ENCODE measurements around the gene PCBP2. TPM values are rescaled to one million over a fixed set of nuclear protein-coding genes. Genes with fewer than 3 reads are reported as not detected.
"Not testable (repeated sequence)": the region's sequence is repeated elsewhere in the genome, so short reads cannot be mapped to it uniquely, and the experiment has no call there.

Gene PCBP2
- total RNA-seq, 4 donors from 2014 or later = 275 to 374 (median 365) TPM

GRCh38 chr12:53479331-53479730, 27.4 kb downstream of the PCBP2 start:
- Histone ChIP-seq H3K27me3 (no peaks in the 10 kb centered on the region), H3K4me3 (no peak overlapping the region), H3K27ac (replicated peaks in 1 of 4) (peak overlapping the region in 3 of 4 donors; percentile 32 to 52 (median 47)), H3K9me3 (no peaks in the 10 kb centered on the region), H3K4me1 (peaks cover 38 to 71% (median 59%) of the 10 kb centered on the region in 4 donors), H3K36me3 (peaks cover 43 to 100% (median 95%) of the 10 kb centered on the region in 4 donors)
- intact Hi-C loops (cut with DNase I) = no loop called here
- no peak for DNase-seq (ENCODE audit: extremely low spot score)
- TF ChIP-seq CTCF (IDR thresholded peaks at IDR 0.05) (no peak), POLR2A (IDR thresholded peaks at IDR 0.05; ENCODE audit: low read depth) (no peak), POLR2AphosphoS5 (IDR thresholded peaks at IDR 0.05) (no peak), EP300 (IDR thresholded peaks at IDR 0.05) (no peak)
- 71% methylated on average over 5 of the region's 5 CpGs for WGBS

GRCh38 chr12:53480491-53481442, 28.9 kb downstream of the PCBP2 start:
- DNase-seq (ENCODE audit: extremely low spot score) = no peak
- Histone ChIP-seq H3K4me1 (peaks cover 27 to 58% (median 44%) of the 10 kb centered on the region in 4 donors), H3K9me3 (no peaks in the 10 kb centered on the region), H3K27ac (replicated peaks in 1 of 4) (peak overlapping the region in 2 of 4 donors; percentile 7 to 32), H3K27me3 (no peaks in the 10 kb centered on the region), H3K4me3 (no peak overlapping the region), H3K36me3 (peaks cover 34 to 100% (median 95%) of the 10 kb centered on the region in 4 donors)
- 65% methylated on average over 12 of the region's 12 CpGs for WGBS
- intact Hi-C loops (cut with DNase I) = no loop called here
- TF ChIP-seq EP300 (IDR thresholded peaks at IDR 0.05) = no peak
- no peak for TF ChIP-seq POLR2A (IDR thresholded peaks at IDR 0.05; ENCODE audit: low read depth)
- TF ChIP-seq POLR2AphosphoS5 (IDR thresholded peaks at IDR 0.05) = no peak
- no peak for TF ChIP-seq CTCF (IDR thresholded peaks at IDR 0.05)

DNA sequence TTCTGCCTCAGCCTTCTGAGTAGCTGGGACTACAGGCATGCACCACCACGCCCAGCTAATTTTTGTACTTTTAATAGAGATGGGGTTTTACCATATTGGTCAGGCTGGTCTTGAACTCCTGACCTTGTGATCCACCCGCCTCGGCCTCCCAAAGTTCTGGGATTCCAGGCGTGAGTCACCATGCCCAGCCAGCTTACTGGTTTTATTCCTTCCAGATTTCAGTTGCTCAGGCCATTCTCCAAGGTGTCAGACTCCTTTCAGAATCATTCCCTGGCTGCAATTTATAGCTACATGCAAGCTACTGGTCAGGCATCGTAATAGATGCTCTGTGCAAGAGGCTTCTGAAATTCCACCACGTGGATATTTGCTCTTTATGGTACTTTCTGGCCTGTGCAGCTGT, 29.6 kb downstream of the PCBP2 start:
- Histone ChIP-seq H3K36me3 (peaks cover 34 to 100% (median 95%) of the 10 kb centered on the region in 4 donors), H3K27ac (replicated peaks in 1 of 4) (peak overlapping the region in 3 of 4 donors; percentile 3 to 62 (median 7)), H3K4me1 (peaks cover 21 to 51% (median 37%) of the 10 kb centered on the region in 4 donors)
- WGBS = 59% methylated on average over 6 of the region's 6 CpGs
- H3K27me3 ChIP-seq; H3K4me3 ChIP-seq; H3K9me3 ChIP-seq; DNase-seq (ENCODE audit: extremely low spot score); intact Hi-C loops (cut with DNase I): not testable (repeated sequence)

GRCh38 chr12:53481939-53482586, 30.2 kb downstream of the PCBP2 start:
- Histone ChIP-seq H3K4me1 (peaks cover 16 to 45% (median 33%) of the 10 kb centered on the region in 4 donors), H3K27ac (replicated peaks in 1 of 4) (peak overlapping the region; percentile 13 to 62 (median 40)), H3K9me3 (no peaks in the 10 kb centered on the region), H3K27me3 (no peaks in the 10 kb centered on the region), H3K4me3 (no peak overlapping the region), H3K36me3 (peaks cover 29 to 100% (median 95%) of the 10 kb centered on the region in 4 donors)
- TF ChIP-seq EP300 (IDR thresholded peaks at IDR 0.05) (no peak), CTCF (IDR thresholded peaks at IDR 0.05) (peak in 1 of 3 experiments; percentile 12), POLR2AphosphoS5 (IDR thresholded peaks at IDR 0.05) (peak in 1 of 2 donors; percentile 31), POLR2A (IDR thresholded peaks at IDR 0.05; ENCODE audit: low read depth) (no peak)
- intact Hi-C loops (cut with DNase I) = no loop called here
- 68% methylated on average over 8 of the region's 9 CpGs for WGBS
- DNase-seq (ENCODE audit: extremely low spot score) = no peak

GRCh38 chr12:53482626-53483168, 30.8 kb downstream of the PCBP2 start:
- no peak for DNase-seq (ENCODE audit: extremely low spot score)
- H3K4me1 ChIP-seq = peaks cover 16 to 42% (median 30%) of the 10 kb centered on the region in 4 donors
- H3K27ac ChIP-seq (replicated peaks in 1 of 4) = peak overlapping the region; percentile 13 to 62 (median 40)
- TF ChIP-seq EP300 (IDR thresholded peaks at IDR 0.05) (no peak), POLR2A (IDR thresholded peaks at IDR 0.05; ENCODE audit: low read depth) (no peak), CTCF (IDR thresholded peaks at IDR 0.05) (no peak), POLR2AphosphoS5 (IDR thresholded peaks at IDR 0.05) (no peak)
- no peaks in the 10 kb centered on the region for H3K27me3 ChIP-seq
- peaks cover 28 to 100% (median 94%) of the 10 kb centered on the region in 4 donors for H3K36me3 ChIP-seq
- intact Hi-C loops (cut with DNase I) = no loop called here
- 82% methylated on average over 9 of the region's 18 CpGs for WGBS
- H3K4me3 ChIP-seq = no peak overlapping the region
- no peaks in the 10 kb centered on the region for H3K9me3 ChIP-seq

Measured in esophagus muscularis mucosa (tissue), 4 donors.